HG02623 (cell line): ENCODE data around the gene RIC3.

Experiments
- ATAC-seq: cut with Tn5 transposase; IDR thresholded peaks from one replicate; pipeline ENCODE4 v1.9.1; 2021; ENCODE audit warnings: moderate library complexity; ENCODE audit not compliant: unreplicated experiment

The RIC3 gene, protein sequence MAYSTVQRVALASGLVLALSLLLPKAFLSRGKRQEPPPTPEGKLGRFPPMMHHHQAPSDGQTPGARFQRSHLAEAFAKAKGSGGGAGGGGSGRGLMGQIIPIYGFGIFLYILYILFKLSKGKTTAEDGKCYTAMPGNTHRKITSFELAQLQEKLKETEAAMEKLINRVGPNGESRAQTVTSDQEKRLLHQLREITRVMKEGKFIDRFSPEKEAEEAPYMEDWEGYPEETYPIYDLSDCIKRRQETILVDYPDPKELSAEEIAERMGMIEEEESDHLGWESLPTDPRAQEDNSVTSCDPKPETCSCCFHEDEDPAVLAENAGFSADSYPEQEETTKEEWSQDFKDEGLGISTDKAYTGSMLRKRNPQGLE

DNA sequence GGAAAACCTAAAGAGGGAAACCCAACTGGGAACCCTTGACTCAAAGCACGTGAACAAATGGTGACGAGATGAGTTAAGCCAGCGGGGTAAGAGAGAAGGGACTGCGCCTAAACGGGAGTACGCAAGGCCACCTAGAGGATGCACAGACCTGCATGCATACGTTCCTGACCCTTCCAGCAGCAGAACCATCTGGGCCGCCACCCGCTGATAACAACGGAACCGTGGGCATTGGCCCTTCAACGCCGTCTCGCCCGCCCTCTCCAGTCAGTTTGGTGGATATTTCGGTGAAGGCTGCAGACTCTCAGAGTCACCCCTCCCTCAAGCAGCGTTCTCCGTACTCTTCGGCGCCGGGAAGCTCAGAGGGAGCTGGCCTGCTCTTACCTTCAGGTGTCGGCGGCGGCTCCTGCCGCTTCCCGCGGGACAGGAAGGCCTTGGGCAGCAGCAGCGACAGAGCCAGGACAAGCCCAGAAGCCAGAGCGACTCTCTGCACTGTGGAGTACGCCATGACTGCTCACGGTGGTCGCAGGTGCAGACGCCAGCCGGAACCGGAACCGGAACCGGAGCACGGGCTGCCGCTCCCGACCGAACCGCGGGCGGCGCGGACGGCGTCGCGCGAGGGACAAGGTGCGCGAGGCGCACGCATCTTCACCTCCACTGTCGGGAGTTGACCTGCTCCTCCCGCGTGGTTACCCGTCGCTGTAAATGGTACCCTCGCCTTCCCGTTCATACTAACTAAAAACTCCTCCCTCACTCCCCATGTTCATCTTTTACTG, at the start of gene RIC3:
Gene RIC3, minus strand, starts transcription at position 541 of the 773 bp plus-strand sequence. Its CDS starts 36 bp downstream, at position 505.
- ATAC-seq = peak; percentile 66

DNA sequence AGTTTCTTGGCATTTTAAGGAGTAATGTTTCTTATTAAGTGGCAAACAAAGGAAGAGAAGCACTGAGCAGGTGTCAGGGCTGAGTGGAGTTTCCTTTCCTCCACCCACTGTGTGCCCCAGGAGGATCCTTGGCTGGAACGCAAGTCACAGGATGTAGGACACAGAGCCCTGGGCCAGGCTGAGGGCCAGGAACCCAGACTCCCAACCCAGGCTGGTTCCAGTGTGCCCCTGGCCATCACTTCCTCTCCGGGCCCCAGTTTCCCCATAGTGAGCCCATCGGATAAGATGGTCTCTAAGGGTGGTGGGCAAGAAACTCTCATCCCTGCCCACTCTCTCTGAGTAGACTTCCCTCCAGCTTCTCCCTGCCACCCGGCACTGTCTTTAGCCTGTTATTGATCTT, 49.6 kb upstream of the RIC3 start:
- ATAC-seq = no peak

DNA sequence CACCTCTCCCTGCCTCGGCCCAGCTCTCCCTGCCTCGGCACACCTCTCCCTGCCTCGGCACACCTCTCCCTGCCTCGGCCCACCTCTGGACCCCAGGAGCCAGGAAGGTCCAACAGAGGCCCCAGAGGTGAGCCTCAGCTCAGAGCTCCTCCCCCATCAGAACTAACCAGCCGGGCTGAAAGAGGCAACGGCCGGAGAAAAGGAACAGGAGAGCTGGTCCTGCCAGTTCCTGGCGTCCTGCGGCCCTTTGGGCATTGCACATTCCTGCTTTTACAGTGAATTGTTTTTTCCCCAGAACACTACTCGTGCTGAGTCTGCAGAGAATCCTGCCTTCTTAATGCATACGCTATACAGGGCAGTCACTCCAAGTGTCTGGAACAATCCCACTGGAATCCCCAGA, 49.1 kb upstream of the RIC3 start:
- no peak for ATAC-seq

DNA sequence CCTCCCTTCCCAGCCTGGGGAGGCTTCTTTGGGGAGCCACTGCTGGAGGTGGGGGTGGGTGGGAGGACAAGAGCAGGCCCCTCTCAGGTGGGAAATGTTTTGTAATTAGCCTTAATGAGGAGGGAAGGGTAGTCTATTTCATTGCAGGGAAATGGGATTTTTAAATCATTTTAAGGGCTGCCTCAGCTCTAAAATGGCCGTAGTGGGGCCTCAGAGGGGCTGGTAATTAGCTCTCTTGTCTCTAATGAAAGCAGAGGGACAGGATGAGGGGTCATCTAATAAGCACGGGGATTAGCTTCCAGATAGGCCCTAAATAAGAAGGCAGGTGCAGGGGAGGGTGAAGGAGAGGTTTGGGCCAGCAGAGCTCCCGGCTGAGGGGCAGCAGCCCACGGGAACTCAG, 48.3 kb upstream of the RIC3 start:
- no peak for ATAC-seq

DNA sequence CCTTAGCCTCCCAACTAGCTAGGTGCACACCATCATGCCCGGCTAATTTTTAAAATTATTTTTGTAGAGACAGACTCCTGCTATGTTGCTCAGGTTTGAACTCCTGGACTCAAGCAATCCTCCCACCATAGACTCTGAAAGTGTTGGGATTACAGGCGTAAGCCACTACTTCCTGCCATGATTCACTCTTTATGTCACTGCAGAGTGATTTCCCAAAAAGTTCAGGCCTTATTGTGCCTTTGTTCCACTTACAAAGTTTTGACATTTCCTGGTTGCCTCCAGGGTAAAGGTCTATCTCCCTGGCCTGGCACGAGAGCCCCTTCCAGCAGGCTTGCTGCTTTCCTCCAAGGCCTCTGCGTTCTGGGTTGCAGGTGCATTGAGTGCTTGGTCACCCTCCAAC, 44.6 kb upstream of the RIC3 start:
- no peak for ATAC-seq

DNA sequence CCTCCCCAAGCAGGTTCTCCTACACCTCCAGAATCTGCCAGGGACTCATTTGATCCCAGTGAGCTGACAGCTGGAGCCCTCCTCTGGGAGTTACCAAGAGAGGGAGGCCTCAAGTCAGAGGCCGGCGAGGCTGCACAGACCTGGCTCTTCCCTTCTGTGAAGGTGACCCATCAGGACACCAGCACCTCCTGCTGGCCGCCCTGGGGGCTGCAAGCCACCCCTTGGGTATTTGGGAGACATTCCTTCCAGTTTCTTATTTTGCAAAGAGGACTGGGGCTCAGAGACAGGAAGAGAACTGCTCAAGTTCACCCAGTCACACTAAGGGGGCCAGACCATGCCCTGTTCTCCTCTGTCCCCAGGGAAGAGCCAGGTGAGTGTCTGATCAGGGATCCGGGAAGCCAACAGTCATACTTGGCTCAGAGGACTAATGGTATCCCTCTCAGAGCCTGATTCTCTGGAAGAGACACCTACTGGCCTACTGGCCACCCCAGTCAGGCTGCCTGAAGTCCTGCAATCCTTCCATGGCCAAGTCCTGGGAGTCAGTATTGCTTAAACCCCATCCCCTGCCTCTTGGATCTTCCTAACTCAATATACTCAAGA, 40.5 kb upstream of the RIC3 start:
- ATAC-seq = no peak

DNA sequence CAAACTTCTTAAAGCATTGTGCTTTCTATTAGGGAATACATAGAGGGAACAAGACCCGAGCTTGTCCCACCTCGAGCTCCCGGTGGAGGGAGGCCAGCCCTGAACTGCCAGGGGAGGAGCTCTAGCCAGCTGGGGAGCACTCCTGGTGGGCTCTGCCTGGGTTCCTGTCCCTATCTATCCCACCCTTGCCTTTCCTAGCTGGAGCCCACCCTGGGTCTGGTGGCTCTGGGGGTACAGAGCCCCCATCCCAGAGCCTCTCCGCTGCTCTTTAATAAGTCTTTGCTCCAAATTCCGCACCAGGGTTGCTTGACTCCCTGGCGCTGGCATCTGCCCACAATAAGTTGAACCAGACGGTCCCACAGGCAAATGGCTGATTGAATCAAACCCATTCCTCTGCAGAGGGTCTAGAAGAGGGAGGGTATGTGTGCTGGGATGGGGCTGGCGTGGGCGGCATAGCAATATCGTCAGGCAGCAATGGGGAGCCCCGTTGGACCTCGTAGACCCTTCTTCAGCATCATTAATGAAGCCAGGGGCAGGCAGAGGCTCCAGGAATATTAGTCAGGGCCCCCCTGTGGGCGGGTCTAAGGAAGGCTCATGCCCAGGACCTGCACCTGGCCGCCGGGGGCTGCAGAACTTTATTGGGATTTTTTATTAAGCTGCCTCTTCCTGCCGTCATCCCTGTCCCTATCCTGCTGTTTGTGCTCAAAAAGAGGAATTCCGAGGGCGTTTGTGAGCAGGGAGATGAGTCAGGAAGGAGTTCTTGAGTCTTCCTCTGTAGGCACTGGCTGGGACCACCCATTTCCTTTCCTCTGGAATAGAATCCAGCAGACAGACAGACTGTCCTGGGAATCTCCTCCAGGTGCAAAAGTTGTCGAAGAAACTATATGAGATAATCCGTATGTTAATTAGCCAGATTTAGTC, 38.5 kb upstream of the RIC3 start:
- no peak for ATAC-seq

DNA sequence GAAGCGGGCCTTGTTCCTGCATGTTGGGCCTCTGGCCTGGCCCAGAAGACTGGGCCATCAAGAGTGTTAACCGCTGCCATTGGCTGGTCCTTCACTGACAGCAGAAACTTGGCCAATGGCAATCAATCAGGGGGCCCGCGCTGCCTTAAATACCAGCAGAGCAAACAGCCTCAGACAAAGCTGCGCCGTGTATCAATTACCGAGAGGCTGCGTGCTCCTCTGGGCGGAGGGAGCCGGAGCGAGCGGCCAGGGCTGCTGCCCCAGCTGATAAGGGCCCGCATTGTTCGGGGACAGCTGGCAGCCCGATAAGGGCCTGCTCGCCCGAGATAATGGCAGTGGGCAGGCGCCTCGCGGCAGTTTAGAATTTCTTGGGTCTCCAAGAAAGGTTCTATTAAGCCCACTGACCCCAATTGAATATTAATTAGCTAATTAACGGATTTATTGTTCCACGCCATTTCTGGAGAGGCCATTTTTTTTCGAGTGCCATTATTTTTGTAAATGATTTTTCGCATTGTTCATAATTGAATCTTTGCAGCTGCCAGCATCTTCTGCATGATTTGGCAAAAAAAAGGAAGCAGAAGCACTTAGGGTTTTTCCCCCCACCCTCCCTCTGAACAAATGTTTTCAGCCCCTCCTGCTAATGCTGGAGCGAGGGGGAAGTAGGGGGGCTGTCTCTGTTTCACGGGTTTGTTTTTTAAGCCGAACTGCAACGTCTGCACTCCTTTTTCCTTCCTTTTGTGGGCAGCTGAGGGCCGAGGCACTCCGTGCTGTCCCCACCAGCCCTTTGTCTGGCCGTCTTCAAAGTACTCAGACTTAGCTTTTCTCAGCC, 37.6 kb upstream of the RIC3 start:
- ATAC-seq = no peak

DNA sequence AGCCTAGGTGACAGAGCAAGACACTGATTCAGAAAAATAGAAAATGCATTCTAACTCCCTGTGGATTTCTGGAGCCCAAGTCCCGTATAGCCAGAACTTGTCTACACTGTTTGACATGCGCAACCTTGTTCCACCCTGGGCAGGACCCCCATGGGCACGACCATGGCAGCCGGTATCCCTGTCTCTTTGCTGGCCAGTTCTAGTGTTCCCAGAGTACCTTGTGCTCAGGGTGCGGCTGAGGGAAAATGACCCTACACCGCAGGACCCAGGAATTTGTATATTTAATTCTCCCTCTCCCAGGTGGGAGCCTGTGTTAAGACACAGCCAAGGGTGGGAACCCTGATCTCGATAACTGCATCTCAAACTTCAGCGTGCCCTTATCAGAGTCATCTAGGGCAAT, 36.7 kb upstream of the RIC3 start:
- no peak for ATAC-seq

DNA sequence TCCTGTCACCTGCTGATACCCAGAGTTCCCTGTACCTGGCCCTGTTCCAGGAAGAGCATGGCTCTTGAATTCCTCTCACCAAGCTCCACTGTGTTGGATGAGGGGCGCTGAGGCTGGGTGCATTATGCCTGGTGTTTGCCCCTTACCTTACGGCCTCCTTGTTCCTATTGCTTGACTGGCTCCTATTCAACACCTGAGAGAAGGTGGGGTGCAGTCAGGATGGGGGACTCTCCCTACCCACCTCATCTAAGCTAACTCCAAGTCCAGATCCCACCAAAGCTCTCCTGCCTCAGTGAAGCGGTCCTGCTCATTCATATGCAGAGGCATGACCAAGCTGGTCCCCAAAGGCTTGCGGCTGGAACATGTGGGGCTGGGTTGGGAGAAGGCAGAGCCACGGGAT, 35.8 kb upstream of the RIC3 start:
- no peak for ATAC-seq

DNA sequence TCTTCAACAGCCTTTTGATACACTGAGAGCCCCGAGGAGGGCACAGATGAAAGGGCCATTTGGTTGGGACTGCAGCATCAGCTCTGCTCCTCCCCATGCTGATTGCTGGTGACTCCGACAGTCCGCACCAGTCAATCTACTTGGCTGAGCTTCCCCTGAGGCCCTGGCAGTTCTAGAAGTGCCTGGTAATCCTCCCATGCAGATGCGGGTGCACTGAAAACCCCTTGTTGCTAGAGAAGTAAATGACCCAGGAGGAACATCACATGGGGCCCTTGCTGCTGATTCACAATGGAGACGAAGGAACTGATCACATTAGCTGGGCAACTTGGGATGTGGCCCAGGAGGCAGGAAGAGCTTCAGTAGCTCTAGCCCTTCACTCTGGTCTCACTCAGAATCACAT, 35.2 kb upstream of the RIC3 start:
- ATAC-seq = no peak

DNA sequence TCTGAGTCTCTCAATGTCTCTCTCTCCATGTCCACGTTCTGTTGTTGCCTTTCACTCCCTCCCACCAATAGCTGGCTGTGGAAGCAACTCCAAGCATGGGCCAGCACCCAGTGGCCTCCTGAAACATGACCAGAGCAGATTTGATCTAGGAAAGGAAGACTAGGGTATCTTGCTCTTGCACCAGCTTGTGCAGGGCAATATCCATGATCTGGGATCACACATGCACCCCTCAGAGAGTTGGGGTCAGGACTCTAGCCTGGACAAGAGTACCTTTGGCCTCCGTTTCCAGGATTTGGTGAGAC, 34.5 kb upstream of the RIC3 start:
- no peak for ATAC-seq

DNA sequence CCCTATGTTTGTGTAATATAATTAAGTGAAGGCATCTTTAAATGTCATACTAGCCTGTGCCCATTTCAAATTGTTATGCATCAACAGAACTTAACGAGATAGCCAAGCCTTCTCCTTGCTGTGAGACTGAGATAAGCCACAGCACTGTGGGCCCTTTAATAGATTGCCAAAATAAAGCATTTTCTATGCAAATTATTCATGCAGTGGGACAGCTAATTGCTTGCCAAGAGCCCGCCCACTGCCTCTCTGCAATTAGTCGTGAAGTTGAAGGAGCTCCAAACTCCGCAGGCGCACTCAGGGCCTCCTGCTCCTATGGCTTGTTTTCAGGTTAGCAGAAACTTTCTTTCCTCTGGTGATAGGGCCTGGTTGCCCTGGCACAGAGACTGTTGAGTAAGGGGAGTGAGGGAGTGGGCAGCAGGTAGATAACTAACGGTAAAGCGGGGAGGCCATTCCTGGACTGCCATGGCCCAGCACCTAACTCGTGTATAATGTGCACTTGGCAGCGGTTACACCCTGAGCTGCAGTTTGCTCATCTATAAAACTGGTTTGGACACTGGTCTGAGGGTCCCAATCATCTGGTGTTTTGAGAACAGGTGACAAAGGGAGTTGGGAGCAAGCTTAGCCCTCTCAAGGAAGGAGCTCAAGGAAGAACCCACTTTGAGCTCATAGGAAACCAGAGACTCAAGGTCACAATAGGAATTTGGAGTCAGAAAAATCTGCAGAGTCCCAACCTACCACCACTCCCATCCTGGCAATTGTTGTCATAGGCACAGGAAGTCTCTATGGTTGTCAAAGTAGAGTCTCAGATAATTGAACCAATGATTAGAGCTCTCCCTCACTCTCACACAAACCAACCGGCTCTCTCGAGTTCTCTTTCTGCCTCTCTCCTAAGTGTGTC, 33.9 kb upstream of the RIC3 start:
- ATAC-seq = no peak

DNA sequence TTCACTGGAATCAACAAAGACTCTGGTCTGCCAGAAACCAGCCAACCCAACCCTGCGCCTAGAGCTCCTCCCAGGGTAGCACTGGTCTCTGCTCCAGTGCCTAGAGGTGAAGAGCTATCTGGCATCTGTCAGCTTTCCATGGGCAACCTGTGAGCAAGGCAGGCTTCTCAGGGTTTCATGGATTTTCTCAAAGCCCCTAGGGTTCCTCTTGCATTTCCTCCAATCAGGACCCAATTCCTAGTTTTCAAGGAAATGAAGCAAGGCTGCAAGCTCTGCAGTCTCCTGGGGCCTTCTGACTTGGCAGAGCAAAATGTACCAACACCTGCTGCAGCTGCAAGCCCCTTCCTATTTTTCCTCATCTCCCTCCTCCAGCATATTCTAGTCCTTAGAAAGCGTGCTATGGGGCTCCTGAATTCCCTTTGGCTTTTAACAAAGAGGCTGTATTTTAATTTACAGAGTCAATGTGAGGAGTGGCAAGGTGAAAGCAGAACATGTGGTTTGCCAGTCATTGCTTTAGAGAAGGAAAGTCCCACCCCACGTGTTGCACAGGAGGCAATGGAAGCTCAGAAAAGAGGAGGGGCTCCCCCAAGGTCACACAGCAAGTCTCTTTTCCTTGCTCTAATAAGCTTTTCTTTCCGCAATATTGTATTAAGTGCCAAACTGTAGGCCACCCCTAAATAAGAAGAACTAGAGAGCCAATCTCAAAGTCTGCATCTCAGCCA, 33.0 kb upstream of the RIC3 start:
- ATAC-seq = peak; percentile 93

DNA sequence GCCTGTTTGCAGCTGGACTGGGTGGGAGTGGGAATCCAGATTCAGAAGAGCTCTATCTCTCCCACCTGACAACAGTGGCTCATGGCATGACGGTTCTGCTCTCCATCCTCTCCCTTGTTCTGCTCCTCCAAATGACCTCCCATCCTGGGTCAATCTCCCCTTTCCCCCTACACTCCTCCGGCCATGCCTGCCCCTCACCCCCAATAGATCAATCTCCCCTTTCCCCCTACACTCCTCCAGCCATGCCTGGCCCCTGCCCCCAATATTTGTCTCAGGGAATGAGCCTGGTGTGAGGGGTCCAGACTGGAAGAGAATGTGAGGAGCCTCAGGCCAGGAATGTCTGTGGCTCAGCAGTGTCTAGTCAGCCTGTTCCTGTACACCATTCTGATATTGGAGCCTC, 30.9 kb upstream of the RIC3 start:
- ATAC-seq = no peak

DNA sequence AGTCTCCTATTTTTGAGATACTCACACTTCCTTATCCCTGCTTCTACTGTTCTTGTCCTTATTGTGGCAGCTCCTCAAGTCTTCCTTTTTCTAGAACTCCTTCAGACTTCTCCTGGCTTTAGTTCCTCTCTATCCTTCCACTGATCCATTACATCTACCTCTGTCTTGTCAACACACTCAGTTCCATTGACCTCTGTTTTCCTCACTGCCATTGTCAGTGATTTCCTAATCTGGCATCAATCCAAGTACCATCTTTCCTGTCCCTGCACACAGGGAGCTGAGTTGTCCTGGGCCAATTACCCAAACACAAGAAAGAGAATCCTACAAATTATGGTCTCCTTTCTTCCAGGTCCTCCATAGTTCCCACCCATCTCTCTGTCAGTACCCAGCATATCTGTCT, 27.9 kb upstream of the RIC3 start:
- no peak for ATAC-seq

DNA sequence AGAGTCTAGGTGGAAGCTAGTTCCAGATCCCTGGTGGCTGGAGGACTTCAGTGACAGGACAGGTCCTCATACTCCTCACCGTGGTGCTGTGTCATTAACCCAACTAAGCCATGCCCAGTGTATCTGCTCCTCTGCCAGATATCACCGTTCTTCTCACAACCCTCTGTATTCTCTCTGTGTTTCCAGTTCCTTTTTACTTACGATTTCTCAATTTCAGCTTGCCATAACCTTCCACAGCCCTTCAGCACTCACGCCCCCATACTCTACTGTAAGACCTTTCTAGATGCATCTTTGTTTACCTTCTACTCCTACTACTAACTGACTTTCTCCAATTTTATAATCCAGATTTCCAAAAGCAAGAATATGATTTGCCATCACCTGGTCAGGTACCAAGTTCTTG, 26.1 kb upstream of the RIC3 start:
- ATAC-seq = no peak

DNA sequence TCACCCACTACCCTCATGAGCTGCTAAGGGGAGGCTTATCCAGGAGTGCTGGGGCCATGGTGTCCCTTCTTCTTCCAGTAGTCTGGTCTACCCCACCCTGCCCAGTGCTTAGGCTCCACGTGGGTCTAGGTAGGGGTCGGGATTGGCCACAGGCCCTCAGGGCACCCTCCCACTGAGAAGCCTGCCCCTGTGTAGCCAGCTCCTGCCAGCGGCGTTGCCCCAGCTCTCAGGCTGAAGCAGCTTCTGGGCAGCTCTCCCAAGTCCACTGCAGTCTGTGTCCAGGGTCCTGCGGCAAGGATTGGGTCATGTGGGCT, 24.0 kb upstream of the RIC3 start:
- ATAC-seq = no peak
